Breast epithelium (tissue), 3 donors: ENCODE data around the gene ZNF423.

ENCODE experiments used
- POLR2A ChIP-seq: fragments of 450-650 bp; IDR thresholded peaks from one replicate; pipeline ENCODE4 v1.6.1; 2016; ENCODE audit warnings: antibody characterized with exemption, mild to moderate bottlenecking, moderate library complexity
- POLR2AphosphoS5 ChIP-seq, 3 donors: sonication (generic); formaldehyde crosslinking; IDR thresholded peaks; one replicate each; pipeline ENCODE4 v1.6.1; 2017; ENCODE audit warnings: antibody characterized with exemption in 3 of 3
- TF ChIP-seq, protein P1 (sequence below), 3 donors: fragments of 450-650 bp; IDR thresholded peaks; one replicate each; pipeline ENCODE4 v1.5.1; 2016 to 2017; ENCODE audit warnings: antibody characterized with exemption in 3 of 3, mild to moderate bottlenecking in 3 of 3, moderate library complexity in 3 of 3

GRCh38 chr16:49546735-49547134 lies 309.2 kb downstream of the ZNF423 start:
- TF ChIP-seq, protein P1, sequence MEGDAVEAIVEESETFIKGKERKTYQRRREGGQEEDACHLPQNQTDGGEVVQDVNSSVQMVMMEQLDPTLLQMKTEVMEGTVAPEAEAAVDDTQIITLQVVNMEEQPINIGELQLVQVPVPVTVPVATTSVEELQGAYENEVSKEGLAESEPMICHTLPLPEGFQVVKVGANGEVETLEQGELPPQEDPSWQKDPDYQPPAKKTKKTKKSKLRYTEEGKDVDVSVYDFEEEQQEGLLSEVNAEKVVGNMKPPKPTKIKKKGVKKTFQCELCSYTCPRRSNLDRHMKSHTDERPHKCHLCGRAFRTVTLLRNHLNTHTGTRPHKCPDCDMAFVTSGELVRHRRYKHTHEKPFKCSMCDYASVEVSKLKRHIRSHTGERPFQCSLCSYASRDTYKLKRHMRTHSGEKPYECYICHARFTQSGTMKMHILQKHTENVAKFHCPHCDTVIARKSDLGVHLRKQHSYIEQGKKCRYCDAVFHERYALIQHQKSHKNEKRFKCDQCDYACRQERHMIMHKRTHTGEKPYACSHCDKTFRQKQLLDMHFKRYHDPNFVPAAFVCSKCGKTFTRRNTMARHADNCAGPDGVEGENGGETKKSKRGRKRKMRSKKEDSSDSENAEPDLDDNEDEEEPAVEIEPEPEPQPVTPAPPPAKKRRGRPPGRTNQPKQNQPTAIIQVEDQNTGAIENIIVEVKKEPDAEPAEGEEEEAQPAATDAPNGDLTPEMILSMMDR (IDR thresholded peaks at IDR 0.05) = no peak
- no peak for TF ChIP-seq POLR2A
- TF ChIP-seq POLR2AphosphoS5 (IDR thresholded peaks at IDR 0.05) = no peak
